ENCODE data around the gene ITIH5. TPM values are rescaled to one million over a fixed set of nuclear protein-coding genes. Genes with fewer than 3 reads are reported as not detected.

Gene ITIH5
- total and polyA plus RNA-seq, 2 of the 8 experiments (the other 6 are each of a cell fraction or from before 2014, with no cell fraction given): 5.8 to 7.6 TPM

- TF ChIP-seq, protein P1, sequence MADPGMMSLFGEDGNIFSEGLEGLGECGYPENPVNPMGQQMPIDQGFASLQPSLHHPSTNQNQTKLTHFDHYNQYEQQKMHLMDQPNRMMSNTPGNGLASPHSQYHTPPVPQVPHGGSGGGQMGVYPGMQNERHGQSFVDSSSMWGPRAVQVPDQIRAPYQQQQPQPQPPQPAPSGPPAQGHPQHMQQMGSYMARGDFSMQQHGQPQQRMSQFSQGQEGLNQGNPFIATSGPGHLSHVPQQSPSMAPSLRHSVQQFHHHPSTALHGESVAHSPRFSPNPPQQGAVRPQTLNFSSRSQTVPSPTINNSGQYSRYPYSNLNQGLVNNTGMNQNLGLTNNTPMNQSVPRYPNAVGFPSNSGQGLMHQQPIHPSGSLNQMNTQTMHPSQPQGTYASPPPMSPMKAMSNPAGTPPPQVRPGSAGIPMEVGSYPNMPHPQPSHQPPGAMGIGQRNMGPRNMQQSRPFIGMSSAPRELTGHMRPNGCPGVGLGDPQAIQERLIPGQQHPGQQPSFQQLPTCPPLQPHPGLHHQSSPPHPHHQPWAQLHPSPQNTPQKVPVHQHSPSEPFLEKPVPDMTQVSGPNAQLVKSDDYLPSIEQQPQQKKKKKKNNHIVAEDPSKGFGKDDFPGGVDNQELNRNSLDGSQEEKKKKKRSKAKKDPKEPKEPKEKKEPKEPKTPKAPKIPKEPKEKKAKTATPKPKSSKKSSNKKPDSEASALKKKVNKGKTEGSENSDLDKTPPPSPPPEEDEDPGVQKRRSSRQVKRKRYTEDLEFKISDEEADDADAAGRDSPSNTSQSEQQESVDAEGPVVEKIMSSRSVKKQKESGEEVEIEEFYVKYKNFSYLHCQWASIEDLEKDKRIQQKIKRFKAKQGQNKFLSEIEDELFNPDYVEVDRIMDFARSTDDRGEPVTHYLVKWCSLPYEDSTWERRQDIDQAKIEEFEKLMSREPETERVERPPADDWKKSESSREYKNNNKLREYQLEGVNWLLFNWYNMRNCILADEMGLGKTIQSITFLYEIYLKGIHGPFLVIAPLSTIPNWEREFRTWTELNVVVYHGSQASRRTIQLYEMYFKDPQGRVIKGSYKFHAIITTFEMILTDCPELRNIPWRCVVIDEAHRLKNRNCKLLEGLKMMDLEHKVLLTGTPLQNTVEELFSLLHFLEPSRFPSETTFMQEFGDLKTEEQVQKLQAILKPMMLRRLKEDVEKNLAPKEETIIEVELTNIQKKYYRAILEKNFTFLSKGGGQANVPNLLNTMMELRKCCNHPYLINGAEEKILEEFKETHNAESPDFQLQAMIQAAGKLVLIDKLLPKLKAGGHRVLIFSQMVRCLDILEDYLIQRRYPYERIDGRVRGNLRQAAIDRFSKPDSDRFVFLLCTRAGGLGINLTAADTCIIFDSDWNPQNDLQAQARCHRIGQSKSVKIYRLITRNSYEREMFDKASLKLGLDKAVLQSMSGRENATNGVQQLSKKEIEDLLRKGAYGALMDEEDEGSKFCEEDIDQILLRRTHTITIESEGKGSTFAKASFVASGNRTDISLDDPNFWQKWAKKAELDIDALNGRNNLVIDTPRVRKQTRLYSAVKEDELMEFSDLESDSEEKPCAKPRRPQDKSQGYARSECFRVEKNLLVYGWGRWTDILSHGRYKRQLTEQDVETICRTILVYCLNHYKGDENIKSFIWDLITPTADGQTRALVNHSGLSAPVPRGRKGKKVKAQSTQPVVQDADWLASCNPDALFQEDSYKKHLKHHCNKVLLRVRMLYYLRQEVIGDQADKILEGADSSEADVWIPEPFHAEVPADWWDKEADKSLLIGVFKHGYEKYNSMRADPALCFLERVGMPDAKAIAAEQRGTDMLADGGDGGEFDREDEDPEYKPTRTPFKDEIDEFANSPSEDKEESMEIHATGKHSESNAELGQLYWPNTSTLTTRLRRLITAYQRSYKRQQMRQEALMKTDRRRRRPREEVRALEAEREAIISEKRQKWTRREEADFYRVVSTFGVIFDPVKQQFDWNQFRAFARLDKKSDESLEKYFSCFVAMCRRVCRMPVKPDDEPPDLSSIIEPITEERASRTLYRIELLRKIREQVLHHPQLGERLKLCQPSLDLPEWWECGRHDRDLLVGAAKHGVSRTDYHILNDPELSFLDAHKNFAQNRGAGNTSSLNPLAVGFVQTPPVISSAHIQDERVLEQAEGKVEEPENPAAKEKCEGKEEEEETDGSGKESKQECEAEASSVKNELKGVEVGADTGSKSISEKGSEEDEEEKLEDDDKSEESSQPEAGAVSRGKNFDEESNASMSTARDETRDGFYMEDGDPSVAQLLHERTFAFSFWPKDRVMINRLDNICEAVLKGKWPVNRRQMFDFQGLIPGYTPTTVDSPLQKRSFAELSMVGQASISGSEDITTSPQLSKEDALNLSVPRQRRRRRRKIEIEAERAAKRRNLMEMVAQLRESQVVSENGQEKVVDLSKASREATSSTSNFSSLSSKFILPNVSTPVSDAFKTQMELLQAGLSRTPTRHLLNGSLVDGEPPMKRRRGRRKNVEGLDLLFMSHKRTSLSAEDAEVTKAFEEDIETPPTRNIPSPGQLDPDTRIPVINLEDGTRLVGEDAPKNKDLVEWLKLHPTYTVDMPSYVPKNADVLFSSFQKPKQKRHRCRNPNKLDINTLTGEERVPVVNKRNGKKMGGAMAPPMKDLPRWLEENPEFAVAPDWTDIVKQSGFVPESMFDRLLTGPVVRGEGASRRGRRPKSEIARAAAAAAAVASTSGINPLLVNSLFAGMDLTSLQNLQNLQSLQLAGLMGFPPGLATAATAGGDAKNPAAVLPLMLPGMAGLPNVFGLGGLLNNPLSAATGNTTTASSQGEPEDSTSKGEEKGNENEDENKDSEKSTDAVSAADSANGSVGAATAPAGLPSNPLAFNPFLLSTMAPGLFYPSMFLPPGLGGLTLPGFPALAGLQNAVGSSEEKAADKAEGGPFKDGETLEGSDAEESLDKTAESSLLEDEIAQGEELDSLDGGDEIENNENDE (IDR thresholded peaks at IDR 0.05; ENCODE audit: insufficient replicate concordance, low read length): no peak
- TF ChIP-seq BRCA1 (IDR thresholded peaks at IDR 0.05; ENCODE audit: low read depth, low read length) (no peak), KDM5A (IDR thresholded peaks at IDR 0.05; ENCODE audit: low read length) (no peak), BACH1 (IDR thresholded peaks at IDR 0.05; ENCODE audit: low read length) (no peak), JUND (IDR thresholded peaks at IDR 0.05; ENCODE audit: low read length) (no peak), SP4 (IDR thresholded peaks at IDR 0.05; ENCODE audit: low read length) (no peak), YY1 (IDR thresholded peaks at IDR 0.05; ENCODE audit: low read depth, low read length) (no peak), HDAC2 (IDR thresholded peaks at IDR 0.05; ENCODE audit: borderline replicate concordance in 1 of 2, low read depth in 2 of 2, low read length in 2 of 2) (no peak), KDM4A (IDR thresholded peaks at IDR 0.05; ENCODE audit: low read depth, low read length, severe bottlenecking) (no peak), TCF12 (IDR thresholded peaks at IDR 0.05; ENCODE audit: low read depth, low read length) (no peak)
- TF ChIP-seq, protein P2, sequence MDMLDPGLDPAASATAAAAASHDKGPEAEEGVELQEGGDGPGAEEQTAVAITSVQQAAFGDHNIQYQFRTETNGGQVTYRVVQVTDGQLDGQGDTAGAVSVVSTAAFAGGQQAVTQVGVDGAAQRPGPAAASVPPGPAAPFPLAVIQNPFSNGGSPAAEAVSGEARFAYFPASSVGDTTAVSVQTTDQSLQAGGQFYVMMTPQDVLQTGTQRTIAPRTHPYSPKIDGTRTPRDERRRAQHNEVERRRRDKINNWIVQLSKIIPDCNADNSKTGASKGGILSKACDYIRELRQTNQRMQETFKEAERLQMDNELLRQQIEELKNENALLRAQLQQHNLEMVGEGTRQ (IDR thresholded peaks at IDR 0.05; ENCODE audit: low read length): no peak
Observed at GRCh38 chr10:7513936-7514335, 152.8 kb downstream of the ITIH5 start (continued).

All from H1 (cell line).